ENCODE results near the gene RFX4. TPM values are rescaled to one million over a fixed set of nuclear protein-coding genes. Genes with fewer than 3 reads are reported as not detected.
A peak's percentile ranks its signal among the peaks of the same experiment; 100 is the strongest.

The RFX4 gene
- total and polyA plus RNA-seq, 2 donors from 2014 or later, result not detected

DNA sequence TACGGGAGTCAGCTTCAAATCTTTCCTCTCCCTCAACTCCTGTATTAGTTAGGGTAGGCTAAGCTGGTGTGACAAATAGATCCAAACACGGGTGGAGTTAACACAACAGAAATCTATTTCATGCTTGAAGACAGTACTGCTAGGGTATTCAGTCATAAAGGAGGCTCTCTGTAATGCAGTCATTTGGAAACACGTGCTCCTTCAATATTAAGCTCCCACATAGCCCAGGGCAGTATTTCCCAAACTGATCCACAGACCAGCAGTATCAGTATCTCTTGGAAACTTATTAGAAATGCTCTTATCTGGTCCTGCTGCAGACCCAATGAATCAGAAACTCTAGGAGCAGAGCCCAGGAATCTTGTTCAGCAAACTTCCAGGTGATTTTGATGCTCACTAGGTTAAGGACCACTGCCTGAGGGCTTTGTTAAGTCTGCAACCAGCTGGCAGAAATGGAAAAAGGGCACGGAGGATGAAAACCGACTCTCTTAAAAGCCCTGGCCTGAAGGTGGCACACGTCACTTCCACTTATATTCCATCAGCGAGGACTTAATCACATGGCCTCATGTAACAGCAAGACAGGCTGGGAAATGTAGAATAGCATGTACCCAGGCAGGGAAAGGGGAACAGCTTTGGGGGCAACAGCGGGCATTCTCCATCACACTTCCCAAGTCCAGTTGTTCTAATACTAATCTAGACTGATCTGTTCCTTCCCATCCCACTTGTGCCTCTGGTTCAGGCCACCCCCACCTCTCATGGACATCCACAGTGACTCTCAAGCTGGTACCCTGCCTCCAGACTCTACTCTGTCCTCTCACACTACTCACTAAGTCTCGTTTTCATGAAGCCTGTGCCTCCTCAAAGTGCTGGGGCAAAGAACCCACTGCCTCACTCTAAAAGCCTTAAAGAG lies 153.5 kb downstream of the RFX4 start:
- Histone ChIP-seq H3K36me3 (ENCODE audit: control insufficient read depth in 2 of 3, insufficient read depth in 3 of 3, low read length in 3 of 3) (no peaks in the 10 kb centered on the region), H3K27ac (ENCODE audit: low read depth in 2 of 2, low read length in 2 of 2) (no peak overlapping the region), H3K4me1 (ENCODE audit: control insufficient read depth in 2 of 3, insufficient read depth in 2 of 3, low read depth in 1 of 3, low read length in 3 of 3) (no peaks in the 10 kb centered on the region), H3K4me3 (ENCODE audit: low read length in 3 of 3) (no peak overlapping the region), H3K27me3 (ENCODE audit: control insufficient read depth, insufficient read depth, low read length) (no peaks in the 10 kb centered on the region), H3K9me3 (ENCODE audit: control insufficient read depth in 2 of 3, insufficient read depth in 1 of 3, low read length in 3 of 3) (no peaks in the 10 kb centered on the region), H3K9ac (ENCODE audit: low read length in 3 of 3) (no peak overlapping the region)
- TF ChIP-seq, protein P1, sequence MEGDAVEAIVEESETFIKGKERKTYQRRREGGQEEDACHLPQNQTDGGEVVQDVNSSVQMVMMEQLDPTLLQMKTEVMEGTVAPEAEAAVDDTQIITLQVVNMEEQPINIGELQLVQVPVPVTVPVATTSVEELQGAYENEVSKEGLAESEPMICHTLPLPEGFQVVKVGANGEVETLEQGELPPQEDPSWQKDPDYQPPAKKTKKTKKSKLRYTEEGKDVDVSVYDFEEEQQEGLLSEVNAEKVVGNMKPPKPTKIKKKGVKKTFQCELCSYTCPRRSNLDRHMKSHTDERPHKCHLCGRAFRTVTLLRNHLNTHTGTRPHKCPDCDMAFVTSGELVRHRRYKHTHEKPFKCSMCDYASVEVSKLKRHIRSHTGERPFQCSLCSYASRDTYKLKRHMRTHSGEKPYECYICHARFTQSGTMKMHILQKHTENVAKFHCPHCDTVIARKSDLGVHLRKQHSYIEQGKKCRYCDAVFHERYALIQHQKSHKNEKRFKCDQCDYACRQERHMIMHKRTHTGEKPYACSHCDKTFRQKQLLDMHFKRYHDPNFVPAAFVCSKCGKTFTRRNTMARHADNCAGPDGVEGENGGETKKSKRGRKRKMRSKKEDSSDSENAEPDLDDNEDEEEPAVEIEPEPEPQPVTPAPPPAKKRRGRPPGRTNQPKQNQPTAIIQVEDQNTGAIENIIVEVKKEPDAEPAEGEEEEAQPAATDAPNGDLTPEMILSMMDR (IDR thresholded peaks at IDR 0.05; ENCODE audit: borderline replicate concordance, extremely low read depth, insufficient read depth), result peak; percentile 17
- intact Hi-C loops (cut with DNase I), result no loop called here
- DNase-seq, result no peak
- no peak for FAIRE-seq

DNA sequence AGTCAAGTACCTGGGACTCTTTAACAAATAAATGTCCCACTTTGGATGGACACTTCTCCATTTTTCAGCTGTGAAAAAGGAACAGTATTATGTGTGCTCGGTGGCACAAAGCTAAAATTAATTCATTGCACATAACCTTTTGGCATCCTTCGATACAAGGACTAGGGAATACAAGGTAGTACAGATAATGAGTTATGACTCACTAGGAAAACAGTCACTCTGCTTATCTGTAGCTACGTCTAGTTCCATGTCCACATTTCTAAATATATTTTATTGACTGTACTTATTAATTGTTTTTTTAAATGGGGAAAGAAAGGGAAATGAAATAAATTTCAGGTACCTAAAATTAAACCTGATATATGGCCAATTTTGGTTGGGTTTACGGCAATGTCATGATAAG lies 156.5 kb downstream of the RFX4 start:
- intact Hi-C loops (cut with DNase I), result no loop called here
- Histone ChIP-seq H3K27ac (ENCODE audit: low read depth in 2 of 2, low read length in 2 of 2) (no peak overlapping the region), H3K4me1 (ENCODE audit: control insufficient read depth in 2 of 3, insufficient read depth in 2 of 3, low read depth in 1 of 3, low read length in 3 of 3) (no peaks in the 10 kb centered on the region), H3K36me3 (ENCODE audit: control insufficient read depth in 2 of 3, insufficient read depth in 3 of 3, low read length in 3 of 3) (no peaks in the 10 kb centered on the region), H3K4me3 (ENCODE audit: low read length in 3 of 3) (no peak overlapping the region), H3K9ac (ENCODE audit: low read length in 3 of 3) (no peak overlapping the region), H3K9me3 (ENCODE audit: control insufficient read depth in 2 of 3, insufficient read depth in 1 of 3, low read length in 3 of 3) (no peaks in the 10 kb centered on the region), H3K27me3 (ENCODE audit: control insufficient read depth, insufficient read depth, low read length) (no peaks in the 10 kb centered on the region)
- TF ChIP-seq, protein P1 (IDR thresholded peaks at IDR 0.05; ENCODE audit: borderline replicate concordance, extremely low read depth, insufficient read depth), result no peak
- FAIRE-seq (no peak), DNase-seq (no peak)

DNA sequence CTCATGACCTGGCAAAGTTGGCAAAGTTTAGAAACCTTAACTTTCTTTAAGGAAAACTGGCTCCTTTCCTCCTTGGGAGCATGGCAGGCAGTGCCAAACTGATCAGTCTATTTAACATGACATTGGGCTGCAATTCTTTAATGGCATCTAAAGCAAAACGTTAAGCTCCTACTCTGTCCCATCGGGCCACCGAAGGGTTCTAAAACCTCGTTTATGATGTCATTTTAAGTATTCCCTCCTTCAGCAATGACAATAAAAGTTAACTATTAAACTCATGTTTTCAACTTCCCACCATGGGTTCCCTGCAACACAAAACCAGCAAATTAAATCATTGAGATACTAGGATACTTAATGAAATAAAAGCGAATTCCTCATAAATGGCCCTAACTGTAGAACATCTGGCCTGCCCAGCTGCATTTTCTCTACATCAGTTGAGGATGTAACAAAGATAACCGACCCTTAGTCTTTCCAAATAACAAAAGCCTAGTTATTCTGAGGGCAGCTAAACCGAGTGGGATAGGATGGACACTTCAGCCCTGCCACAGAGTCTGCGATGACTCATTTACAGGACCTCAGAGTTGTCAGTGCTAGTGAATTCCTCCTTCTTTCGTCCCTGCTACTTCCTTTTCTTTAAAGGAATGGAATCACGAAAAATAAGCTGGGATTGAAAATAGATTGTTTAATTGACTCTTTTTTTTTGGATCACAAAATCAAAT lies 157.2 kb downstream of the RFX4 start:
- intact Hi-C loops (cut with DNase I), result no loop called here
- no peak overlapping the region for H3K27ac ChIP-seq (ENCODE audit: low read depth in 2 of 2, low read length in 2 of 2)
- H3K9me3 ChIP-seq (ENCODE audit: control insufficient read depth in 2 of 3, insufficient read depth in 1 of 3, low read length in 3 of 3), result no peaks in the 10 kb centered on the region
- H3K27me3 ChIP-seq (ENCODE audit: control insufficient read depth, insufficient read depth, low read length), result no peaks in the 10 kb centered on the region
- TF ChIP-seq, protein P1 (IDR thresholded peaks at IDR 0.05; ENCODE audit: borderline replicate concordance, extremely low read depth, insufficient read depth), result no peak
- no peaks in the 10 kb centered on the region for H3K36me3 ChIP-seq (ENCODE audit: control insufficient read depth in 2 of 3, insufficient read depth in 3 of 3, low read length in 3 of 3)
- no peak overlapping the region for H3K9ac ChIP-seq (ENCODE audit: low read length in 3 of 3)
- peak in 1 of 5 donors; percentile 19 for DNase-seq
- FAIRE-seq, result no peak
- H3K4me1 ChIP-seq (ENCODE audit: control insufficient read depth in 2 of 3, insufficient read depth in 2 of 3, low read depth in 1 of 3, low read length in 3 of 3), result no peaks in the 10 kb centered on the region
- H3K4me3 ChIP-seq (ENCODE audit: low read length in 3 of 3), result no peak overlapping the region
